H1 (cell line): Measurements from ENCODE around the gene HFM1. TPM values are rescaled to one million over a fixed set of nuclear protein-coding genes. Genes with fewer than 3 reads are reported as not detected.

Experiments used
- RAD21 ChIP-seq, 2 experiments: IDR thresholded peaks in 1 of 2; conservative IDR thresholded peaks in 1 of 2; 2 replicates each; pipeline ENCODE4 v1.6.1; 2011; ENCODE audit warnings: low read depth in 2 of 2, low read length in 2 of 2, improper control_type of control experiment in 1 of 2, inconsistent platforms in 1 of 2, mild to moderate bottlenecking in 1 of 2, moderate library complexity in 1 of 2
- TCF12 ChIP-seq: IDR thresholded peaks from 2 replicates; pipeline ENCODE4 v1.6.1; 2011; ENCODE audit warnings: low read depth, mild to moderate bottlenecking, low read length
- polyA plus RNA-seq, 7 experiments: library from polyadenylated mRNA; depleted of rRNA in 3 of 7; stranded (reverse) in 5 of 7; unstranded in 2 of 7; fragments of >200 nt in 5 of 7; fragments of 200-250 nt in 2 of 7; gene quantifications; 1 replicate in 5 of 7; 2 replicates in 1 of 7; 4 replicates in 1 of 7; pipeline versions ENCODE4 v1.2.1 to v1.2.3, GENCODE V29; 2011 to 2013; ENCODE audit warnings: missing spikeins in 2 of 7, mixed read lengths in 2 of 7
- total RNA-seq: library from RNA; stranded (reverse); fragmentation: NEBNext Ultra II Directional; extraction: Animal tissue kit (Norgen Biotek cat#: 25700); gene quantifications from 2 replicates; pipeline ENCODE4 v1.2.1, GENCODE V29; 2021

Gene HFM1
- total and polyA plus RNA-seq, 2 of the 8 experiments (the other 6 are each of a cell fraction or from before 2014, with no cell fraction given), result 0.23 to 1.2 TPM

DNA sequence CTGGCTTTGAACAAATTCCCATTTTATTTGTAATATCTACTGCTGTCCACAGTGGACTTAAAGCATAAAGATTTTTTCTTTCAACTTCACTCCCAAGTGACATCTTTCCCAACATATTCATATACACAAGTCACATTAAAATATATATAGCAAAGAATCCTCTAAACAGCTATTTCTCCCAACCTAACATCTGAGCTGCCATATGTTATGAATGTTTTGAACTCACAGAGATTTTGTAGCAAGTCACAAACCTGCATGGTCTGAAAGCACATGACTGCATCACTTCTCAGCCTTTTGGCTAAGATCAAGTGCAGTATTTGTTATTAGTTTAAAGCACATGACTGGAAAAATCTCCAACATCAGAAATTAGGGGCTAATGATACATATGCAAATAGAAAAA lies 7.7 kb upstream of the HFM1 start (continued):
- no peak for TF ChIP-seq RAD21 (IDR thresholded peaks at IDR 0.05 in 1 of 2, conservative IDR thresholded peaks at IDR 0.05 in 1 of 2; ENCODE audit: low read depth in 2 of 2, low read length in 2 of 2)
- no peak for TF ChIP-seq TCF12
